ENCODE data around the gene SLC39A11.
"Not testable (repeated sequence)": the region's sequence is repeated elsewhere in the genome, so short reads cannot be mapped to it uniquely, and the experiment has no call there.

The SLC39A11 gene

GRCh38 chr17:73092523-73093135, at the start of gene SLC39A11:
TSS of gene SLC39A11 (minus strand) at chr17:73092688. CDS start at chr17:73088764, 3,924 bp downstream.
- DNase-seq = peak; percentile 75

DNA sequence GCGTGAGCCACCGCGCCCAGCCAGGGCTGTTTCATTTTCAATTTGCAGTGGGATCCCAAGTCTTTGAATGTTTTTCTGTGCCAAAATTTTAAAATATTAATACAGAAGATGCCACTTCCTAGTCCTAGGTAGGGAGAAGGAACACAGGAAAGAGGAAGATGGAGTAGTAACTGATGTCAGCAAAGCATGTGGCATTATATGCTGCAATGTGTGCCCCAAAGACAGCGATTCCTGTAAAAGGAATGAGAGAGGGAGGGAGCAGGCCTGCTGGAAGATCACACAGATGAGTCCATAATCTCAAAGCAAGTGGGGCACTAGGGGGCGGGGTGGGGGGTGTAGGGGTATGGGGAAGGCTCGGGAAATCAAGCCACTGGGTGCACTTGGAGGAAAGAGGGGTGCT, 48.9 kb upstream of the SLC39A11 start:
- no peak for DNase-seq

DNA sequence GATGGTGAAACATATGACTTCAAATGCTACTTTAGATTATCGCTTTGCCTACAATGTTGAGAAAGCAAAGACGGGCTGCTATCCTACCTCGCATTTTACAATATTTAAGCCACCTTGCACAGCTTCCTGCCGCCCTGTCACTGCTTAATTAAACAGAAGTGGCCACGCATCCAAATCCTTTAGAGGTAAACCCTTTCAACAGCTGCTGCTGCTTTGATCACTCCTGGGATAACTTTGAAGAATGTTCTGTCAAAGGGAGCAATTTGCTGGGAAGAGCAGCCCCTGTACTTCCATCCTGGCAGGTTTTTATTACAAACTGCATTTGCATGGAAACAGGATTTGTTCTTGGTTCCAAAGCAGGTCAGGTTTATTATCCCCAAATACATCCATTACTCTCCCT, 48.1 kb upstream of the SLC39A11 start:
- DNase-seq = no peak

DNA sequence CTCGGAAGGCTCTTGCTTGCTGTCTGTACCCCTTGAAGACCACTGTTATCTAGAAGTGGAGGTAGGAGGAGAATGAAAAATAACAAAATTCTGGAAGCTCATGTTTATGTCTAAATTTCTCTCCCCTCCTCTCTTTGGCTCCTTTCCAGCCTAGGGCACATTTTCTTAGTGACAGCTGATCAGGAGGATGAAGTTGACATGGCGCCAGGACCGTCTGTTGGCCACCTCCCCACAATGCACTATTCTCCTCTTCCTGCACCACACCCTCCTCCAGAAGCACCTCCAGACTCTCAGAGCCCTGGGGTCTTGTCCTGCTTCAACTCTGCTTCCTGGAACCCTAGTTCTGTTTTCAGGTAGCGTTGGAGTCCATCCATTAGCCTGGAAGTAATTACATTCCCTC, 46.8 kb upstream of the SLC39A11 start:
- no peak for DNase-seq

DNA sequence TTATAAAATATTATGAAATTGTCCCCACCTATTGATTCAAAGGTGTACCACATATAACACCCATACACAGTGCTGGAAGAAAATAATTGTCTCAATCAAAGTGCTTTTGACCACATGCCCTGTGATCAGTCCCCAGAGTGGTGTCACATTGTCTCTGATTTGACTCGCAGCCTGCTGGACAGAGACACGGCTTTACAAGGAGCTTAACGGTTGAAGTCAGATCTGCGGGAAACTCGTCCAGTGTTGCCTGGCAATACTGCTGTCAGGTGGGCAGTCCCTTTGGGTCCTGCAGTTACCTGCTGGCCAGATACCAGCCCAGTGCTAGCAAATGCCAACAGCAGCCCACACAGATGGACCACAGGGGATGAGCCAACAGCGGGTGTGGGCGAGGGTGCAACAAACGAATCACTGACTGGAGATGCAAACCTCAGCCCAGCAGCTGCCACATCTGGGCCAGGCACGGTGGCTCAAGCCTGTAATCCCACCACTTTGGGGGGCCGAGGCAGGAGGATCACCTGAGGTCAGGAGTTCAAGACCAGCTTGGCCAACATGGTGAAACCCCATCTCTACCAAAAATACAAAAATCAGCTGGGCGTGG, 46.2 kb upstream of the SLC39A11 start:
- DNase-seq = no peak

DNA sequence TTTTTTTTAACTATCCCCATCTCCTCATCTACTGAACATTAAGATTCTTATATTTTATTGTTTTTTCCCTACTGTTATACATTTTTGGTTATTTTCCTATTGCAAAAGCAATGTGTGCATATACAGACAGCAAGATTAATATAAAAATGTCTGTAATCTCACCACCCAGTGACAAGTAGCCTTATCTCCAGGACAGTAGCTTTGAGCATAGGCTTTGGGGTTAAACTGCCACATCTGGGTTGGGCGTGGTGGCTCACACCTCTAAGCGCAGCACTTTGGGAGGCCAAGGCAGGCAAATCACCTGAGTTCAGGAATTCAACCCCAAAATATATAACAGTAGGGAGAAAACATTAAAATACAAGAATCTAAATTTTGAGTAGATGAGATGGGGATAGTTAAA, 44.9 kb upstream of the SLC39A11 start:
- no peak for DNase-seq

DNA sequence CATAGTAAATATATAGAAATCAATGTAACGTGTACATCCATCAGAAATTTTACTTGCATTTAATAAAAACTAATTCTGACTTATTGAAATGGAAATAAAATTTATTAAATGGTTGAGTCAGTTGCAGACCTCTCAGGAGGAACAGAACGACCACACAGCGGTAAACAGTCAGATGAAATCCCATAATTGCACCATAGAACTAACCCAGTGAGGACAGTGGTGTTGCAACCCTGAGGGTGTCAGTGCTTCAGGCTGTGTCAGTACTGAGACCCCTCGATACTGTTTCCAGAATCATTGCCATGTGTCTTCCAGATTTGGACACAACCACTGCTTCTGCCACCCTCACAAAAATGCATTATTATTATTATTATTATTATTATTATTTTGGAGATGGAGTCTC, 43.3 kb upstream of the SLC39A11 start:
- no peak for DNase-seq

DNA sequence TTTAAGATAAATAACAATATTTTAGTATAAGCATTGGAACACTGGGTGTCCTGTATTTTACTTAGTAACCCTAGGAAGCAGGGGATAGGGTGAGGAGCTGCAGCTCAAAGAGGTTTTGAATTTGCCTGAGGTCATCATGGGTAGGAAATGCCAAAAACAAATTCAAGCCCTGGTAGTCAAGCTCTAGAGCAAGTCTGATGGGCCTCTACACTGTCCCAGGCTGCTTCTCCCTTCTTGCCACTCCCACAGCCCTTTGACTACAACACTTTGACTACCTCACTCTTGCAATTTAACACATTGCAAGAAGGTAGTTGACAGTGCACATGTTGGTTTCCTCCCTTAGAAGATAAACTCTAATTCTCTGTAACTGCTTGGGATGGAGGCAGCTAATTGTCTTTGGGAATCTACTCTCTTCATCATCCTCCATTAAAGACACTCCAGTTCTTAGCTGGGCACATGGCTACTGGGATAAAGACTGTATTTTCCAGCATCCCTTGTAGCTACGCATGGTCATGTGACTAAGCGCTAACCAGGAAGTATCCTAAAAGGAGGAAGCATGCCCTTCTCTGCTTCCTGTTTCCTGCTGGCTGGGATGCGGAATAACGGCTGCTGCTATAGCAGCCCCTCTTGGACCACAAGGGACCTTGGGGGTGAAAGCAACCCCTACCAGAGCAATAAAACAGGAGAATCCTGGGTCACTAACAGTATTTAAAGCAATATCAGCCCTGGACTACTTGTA, 41.6 kb upstream of the SLC39A11 start:
- DNase-seq = no peak

DNA sequence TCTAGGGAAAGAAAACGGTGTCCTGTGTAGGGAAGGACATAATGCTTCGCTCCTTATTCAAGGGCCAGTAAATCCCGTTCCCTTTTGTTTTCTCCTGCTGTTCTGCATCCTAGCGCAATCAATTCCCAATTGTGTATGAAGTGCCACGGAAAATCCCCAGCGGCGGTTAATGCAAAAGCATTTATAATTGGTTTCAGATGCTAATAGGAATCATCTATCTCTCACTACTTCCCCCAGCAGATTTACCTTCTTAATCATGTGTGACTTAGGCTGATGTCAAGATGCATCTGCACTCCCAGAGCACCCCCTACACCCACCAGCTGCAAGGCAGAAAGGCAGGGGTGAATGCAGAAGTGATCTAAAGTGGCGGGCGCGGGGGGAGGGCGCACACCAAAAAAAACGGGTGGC, 39.6 kb upstream of the SLC39A11 start:
- no peak for DNase-seq

- not testable (repeated sequence) for DNase-seq
These were observed 39.0 kb upstream of the SLC39A11 start for GRCh38 chr17:73131439-73131838.

GRCh38 chr17:73130977-73131376, 38.5 kb upstream of the SLC39A11 start:
- no peak for DNase-seq

- DNase-seq = no peak
These were observed 36.0 kb upstream of the SLC39A11 start for GRCh38 chr17:73128496-73128895.

GRCh38 chr17:73126716-73127473, 34.4 kb upstream of the SLC39A11 start:
- DNase-seq = no peak

- no peak for DNase-seq
These were observed 31.3 kb upstream of the SLC39A11 start for GRCh38 chr17:73123606-73124320.

- no peak for DNase-seq
These were observed 30.6 kb upstream of the SLC39A11 start for GRCh38 chr17:73122953-73123605.

- DNase-seq = no peak
These were observed 29.0 kb upstream of the SLC39A11 start for GRCh38 chr17:73121506-73121905.

- DNase-seq = no peak
These were observed 27.1 kb upstream of the SLC39A11 start for GRCh38 chr17:73119631-73120030.

- no peak for DNase-seq
These were observed 26.5 kb upstream of the SLC39A11 start for GRCh38 chr17:73118951-73119391.

DNA sequence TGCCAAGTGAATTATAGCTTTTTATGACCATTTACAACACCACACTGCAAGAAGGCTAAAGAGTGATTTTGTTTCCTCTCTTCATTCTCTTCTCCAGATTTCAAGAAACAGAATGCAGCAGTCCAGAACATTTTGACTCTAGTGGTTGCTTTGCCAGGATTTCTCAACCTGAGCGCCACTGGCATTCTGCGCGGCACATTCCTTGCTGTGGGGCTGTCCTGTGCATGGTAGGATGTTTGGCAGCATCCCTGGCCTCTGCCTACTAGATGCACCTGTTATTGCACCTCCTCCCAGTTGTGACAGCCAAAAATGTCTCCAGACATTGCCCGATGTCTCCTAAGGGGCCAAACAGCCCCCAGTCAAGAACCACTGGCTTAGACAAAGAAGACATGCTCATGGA, 25.7 kb upstream of the SLC39A11 start:
- DNase-seq = no peak

- DNase-seq = no peak
These were observed 19.8 kb upstream of the SLC39A11 start for GRCh38 chr17:73112246-73112645.

DNA sequence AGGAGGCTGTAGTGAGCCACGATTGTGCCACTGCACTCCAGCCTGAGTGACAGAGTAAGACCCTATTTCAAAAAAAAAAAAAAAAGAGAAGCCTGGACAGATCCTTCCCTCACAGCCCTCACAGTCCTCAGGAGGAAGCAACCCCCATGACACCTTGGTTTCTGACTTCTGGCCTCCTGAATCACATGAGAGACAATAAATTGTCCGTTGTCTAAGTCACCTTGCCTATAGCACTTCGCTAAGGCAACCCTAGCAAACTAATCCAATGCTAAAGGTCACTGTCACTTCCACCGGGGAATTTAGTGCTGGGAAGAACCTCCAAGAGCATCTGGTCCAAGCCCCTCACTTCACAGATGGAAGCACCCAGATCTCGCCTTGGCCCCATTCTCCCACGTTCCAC, 18.9 kb upstream of the SLC39A11 start:
- DNase-seq = no peak

- no peak for DNase-seq
These were observed 14.7 kb upstream of the SLC39A11 start for GRCh38 chr17:73107191-73107590.
